KMS-11 (cell line): ENCODE data around the gene SS18.

Experiments
- H2AFZ ChIP-seq: fragments of 200-600 bp; sonication (generic); 2 replicates; pipeline ENCODE4 v1.6.1; 2016; ENCODE audit warnings: antibody characterized with exemption, mixed run types, low read depth
- H3K27ac ChIP-seq: fragments of 200-600 bp; sonication (generic); 2 replicates; pipeline ENCODE4 v1.6.1; 2016; ENCODE audit warnings: mild to moderate bottlenecking, mixed run types
- H3K27me3 ChIP-seq: fragments of 200-600 bp; sonication (generic); 2 replicates; pipeline ENCODE4 v1.6.1; 2017; ENCODE audit warnings: mild to moderate bottlenecking, low read depth, mixed run types, moderate library complexity; ENCODE audit not compliant: insufficient read depth
- H3K36me3 ChIP-seq: fragments of 200-600 bp; sonication (generic); 2 replicates; pipeline ENCODE4 v1.6.1; 2017; ENCODE audit warnings: mild to moderate bottlenecking, mixed run types; ENCODE audit not compliant: insufficient read depth
- H3K4me1 ChIP-seq: fragments of 200-600 bp; sonication (generic); 2 replicates; pipeline ENCODE4 v1.6.1; 2016; ENCODE audit warnings: mild to moderate bottlenecking, low read depth, mixed run types; ENCODE audit not compliant: poor library complexity, severe bottlenecking
- H3K4me2 ChIP-seq: fragments of 200-600 bp; sonication (generic); 2 replicates; pipeline ENCODE4 v1.7.0; 2016; ENCODE audit warnings: mild to moderate bottlenecking, mixed run types
- H3K4me3 ChIP-seq: fragments of 200-600 bp; sonication (generic); IDR thresholded peaks from 2 replicates; pipeline ENCODE4 v1.6.1; 2017; ENCODE audit warnings: low read depth, low read length, mixed read lengths; ENCODE audit not compliant: insufficient read depth
- H3K79me2 ChIP-seq: fragments of 200-600 bp; sonication (generic); 2 replicates; pipeline ENCODE4 v1.6.1; 2016; ENCODE audit warnings: low read depth, mixed run types; ENCODE audit not compliant: insufficient read depth
- H3K9ac ChIP-seq: fragments of 200-600 bp; sonication (generic); 2 replicates; pipeline ENCODE4 v1.6.1; 2016; ENCODE audit warnings: mild to moderate bottlenecking, mixed run types
- H4K20me1 ChIP-seq: fragments of 200-600 bp; sonication (generic); 2 replicates; pipeline ENCODE4 v1.6.1; 2016; ENCODE audit warnings: mild to moderate bottlenecking, mixed run types; ENCODE audit not compliant: insufficient read depth
- CTCF ChIP-seq: fragments of 200-600 bp; sonication (generic); conservative IDR thresholded peaks from 2 replicates; pipeline ENCODE4 v1.6.1; 2017; ENCODE audit warnings: low read depth, mild to moderate bottlenecking, antibody characterized with exemption, low read length, moderate library complexity, mixed read lengths

The SS18 gene

GRCh38 chr18:26040051-26040656 lies 50.3 kb downstream of the SS18 start:
- Histone ChIP-seq H3K9ac (no peak overlapping the region), H3K27me3 (no peaks in the 10 kb centered on the region), H4K20me1 (no peaks in the 10 kb centered on the region), H3K4me1 (no peaks in the 10 kb centered on the region), H3K79me2 (peaks cover 5% of the 10 kb centered on the region; the same call in 1 of the 2 replicates), H3K36me3 (peaks cover 10% of the 10 kb centered on the region; the same call in 1 of the 2 replicates), H2AFZ (no peak overlapping the region), H3K4me3 (no peak overlapping the region), H3K4me2 (no peak overlapping the region), H3K27ac (no peak overlapping the region)
- TF ChIP-seq CTCF, result no peak

DNA sequence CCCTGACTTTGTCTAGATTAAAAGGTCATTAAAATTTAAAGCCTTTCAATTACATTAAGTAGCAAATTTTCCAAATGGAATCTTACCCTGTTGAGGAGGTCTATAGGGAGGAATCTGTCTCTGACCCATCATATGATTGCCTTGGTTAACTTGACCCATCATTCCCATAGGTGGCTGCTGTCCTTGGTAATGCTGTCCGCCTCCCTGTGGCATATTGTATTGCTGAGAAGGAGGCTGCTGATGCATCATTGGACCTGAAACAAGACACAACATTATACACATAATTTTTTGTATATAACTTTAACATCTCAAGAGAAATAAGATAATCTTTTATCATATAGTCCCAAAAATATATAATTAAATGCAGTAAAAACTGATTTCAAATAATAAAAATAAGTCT lies 51.2 kb downstream of the SS18 start:
- Histone ChIP-seq H4K20me1 (no peaks in the 10 kb centered on the region), H2AFZ (no peak overlapping the region), H3K27me3 (no peaks in the 10 kb centered on the region), H3K4me3 (no peak overlapping the region), H3K4me1 (no peaks in the 10 kb centered on the region), H3K79me2 (peaks cover 5% of the 10 kb centered on the region; the same call in 1 of the 2 replicates), H3K9ac (no peak overlapping the region), H3K27ac (no peak overlapping the region), H3K4me2 (no peak overlapping the region), H3K36me3 (peaks cover 7% of the 10 kb centered on the region; the same call in 1 of the 2 replicates)
- no peak for TF ChIP-seq CTCF

- no peak overlapping the region for H3K27ac ChIP-seq
- no peak for TF ChIP-seq CTCF
- no peaks in the 10 kb centered on the region for H3K27me3 ChIP-seq
- peaks cover 7% of the 10 kb centered on the region; the same call in 1 of the 2 replicates for H3K36me3 ChIP-seq
- H2AFZ ChIP-seq, result no peak overlapping the region
- peaks cover 5% of the 10 kb centered on the region; the same call in 1 of the 2 replicates for H3K79me2 ChIP-seq
- no peaks in the 10 kb centered on the region for H4K20me1 ChIP-seq
- H3K4me3 ChIP-seq, result no peak overlapping the region
- no peak overlapping the region for H3K9ac ChIP-seq
- H3K4me2 ChIP-seq, result no peak overlapping the region
- H3K4me1 ChIP-seq, result no peaks in the 10 kb centered on the region
These were observed 53.8 kb downstream of the SS18 start for GRCh38 chr18:26036635-26037034.

DNA sequence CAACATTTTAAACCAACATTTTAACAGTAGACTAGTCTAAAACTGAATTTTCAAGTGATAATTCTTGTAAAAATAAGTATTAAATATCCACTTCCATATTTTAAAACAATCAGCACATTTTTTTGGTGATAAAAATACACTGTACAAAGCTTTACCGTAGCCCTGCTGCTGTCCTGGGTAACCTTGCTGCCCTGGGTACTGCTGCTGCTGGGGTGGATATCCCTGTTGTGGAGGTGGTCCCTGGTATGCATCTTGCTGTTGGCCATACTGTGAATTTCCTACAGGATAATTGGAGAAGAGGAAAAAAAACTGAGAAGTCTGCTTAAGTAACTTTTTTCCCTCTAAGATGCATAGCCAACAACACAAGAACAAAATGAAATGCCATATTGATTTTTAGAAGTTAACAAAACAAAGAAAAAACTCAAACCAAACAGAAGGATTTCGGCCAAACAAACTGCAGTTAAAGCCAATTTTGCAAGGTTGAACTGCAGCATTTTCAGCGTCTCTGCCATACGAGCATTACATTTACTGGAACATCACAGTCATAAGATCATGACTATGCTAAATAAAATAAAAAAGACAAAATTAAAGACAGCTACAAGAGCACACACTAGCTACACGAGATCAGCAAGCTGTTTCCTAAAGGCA lies 55.4 kb downstream of the SS18 start:
- Histone ChIP-seq H3K4me1 (no peaks in the 10 kb centered on the region), H3K36me3 (peaks cover 7% of the 10 kb centered on the region; the same call in 1 of the 2 replicates), H3K4me2 (no peak overlapping the region), H3K27ac (no peak overlapping the region), H3K9ac (no peak overlapping the region), H3K4me3 (no peak overlapping the region), H3K27me3 (no peaks in the 10 kb centered on the region), H2AFZ (no peak overlapping the region), H3K79me2 (no peaks in the 10 kb centered on the region), H4K20me1 (no peaks in the 10 kb centered on the region)
- TF ChIP-seq CTCF, result no peak
